PFSK-1 (cell line): ENCODE measurements around the gene PDCD4.

ENCODE experiments used
- FOXP2 ChIP-seq: optimal IDR thresholded peaks from 2 replicates; pipeline ENCODE3; 2011; ENCODE audit warnings: borderline replicate concordance, control low read depth, inconsistent platforms; ENCODE audit not compliant: insufficient read depth; ENCODE audit errors: extremely low read length, extremely low read depth
- POLR2AphosphoS5 ChIP-seq: IDR thresholded peaks from 2 replicates; pipeline ENCODE4 v1.6.1; 2012; ENCODE audit warnings: low read depth, mild to moderate bottlenecking, control low read depth, low read length, moderate library complexity
- SIN3A ChIP-seq: IDR thresholded peaks from 2 replicates; pipeline ENCODE4 v1.6.1; 2012; ENCODE audit warnings: mild to moderate bottlenecking, low read length, moderate library complexity, borderline replicate concordance; ENCODE audit not compliant: insufficient read depth
- TAF1 ChIP-seq: IDR thresholded peaks from 2 replicates; pipeline ENCODE4 v1.6.1; 2012; ENCODE audit warnings: low read length, control low read depth, borderline replicate concordance; ENCODE audit not compliant: insufficient read depth
- TF ChIP-seq, protein P1 (sequence below), 2 experiments: IDR thresholded peaks; 2 replicates each; pipeline versions ENCODE4 v1.6.1 to v1.8.0; 2011 to 2012; ENCODE audit warnings: low read depth in 2 of 2, low read length in 2 of 2, control low read depth in 1 of 2, inconsistent platforms in 1 of 2, mild to moderate bottlenecking in 1 of 2, moderate library complexity in 1 of 2; ENCODE audit not compliant: insufficient read depth in 1 of 2

The PDCD4 gene

DNA sequence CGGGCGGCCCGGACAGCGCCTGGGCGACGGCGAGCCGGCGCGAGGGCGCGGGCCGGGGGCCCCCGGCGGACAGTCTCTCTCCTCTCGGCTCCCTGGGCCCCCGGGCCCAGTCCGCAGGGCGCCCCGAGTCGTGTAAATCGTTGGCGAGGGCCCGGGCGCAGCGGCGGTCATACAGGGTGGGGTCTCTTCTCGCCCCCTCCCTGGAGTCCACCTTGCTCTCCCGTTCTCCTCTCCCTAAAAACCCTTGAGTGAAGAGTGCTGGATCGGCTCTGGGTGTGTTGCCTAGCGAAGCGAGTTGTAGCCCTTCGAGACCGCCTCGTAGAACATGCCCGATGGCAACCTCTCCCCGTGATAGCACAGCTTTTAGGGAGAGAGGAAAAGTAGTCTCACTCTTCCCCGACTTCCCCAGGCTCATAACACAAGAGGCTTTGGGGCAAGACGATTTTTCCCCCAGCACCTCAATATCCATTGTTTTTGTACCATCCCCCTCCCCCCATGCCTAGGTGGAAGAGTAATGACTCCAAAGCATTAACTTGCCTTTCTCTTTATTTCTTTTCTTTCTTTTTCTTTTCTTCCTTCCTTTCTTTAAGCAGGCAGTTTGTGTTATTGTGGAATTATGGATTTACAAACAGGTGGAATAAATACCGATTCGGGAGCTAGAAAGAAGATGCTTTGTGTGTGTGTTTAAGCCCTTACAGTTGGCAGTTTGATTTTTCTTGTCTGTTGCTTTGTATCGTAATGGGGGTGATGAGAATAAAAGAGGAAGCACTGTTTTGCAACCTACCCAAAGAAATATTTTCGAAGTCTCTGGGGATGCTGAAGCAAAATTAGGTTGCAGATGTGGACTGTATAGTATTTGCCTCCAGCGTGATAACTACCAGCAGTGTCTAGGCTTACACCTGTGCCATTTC lies 48.5 kb downstream of the PDCD4 start:
- TF ChIP-seq POLR2AphosphoS5 (no peak), FOXP2 (no peak), TAF1 (no peak), SIN3A (no peak)
- TF ChIP-seq, protein P1, sequence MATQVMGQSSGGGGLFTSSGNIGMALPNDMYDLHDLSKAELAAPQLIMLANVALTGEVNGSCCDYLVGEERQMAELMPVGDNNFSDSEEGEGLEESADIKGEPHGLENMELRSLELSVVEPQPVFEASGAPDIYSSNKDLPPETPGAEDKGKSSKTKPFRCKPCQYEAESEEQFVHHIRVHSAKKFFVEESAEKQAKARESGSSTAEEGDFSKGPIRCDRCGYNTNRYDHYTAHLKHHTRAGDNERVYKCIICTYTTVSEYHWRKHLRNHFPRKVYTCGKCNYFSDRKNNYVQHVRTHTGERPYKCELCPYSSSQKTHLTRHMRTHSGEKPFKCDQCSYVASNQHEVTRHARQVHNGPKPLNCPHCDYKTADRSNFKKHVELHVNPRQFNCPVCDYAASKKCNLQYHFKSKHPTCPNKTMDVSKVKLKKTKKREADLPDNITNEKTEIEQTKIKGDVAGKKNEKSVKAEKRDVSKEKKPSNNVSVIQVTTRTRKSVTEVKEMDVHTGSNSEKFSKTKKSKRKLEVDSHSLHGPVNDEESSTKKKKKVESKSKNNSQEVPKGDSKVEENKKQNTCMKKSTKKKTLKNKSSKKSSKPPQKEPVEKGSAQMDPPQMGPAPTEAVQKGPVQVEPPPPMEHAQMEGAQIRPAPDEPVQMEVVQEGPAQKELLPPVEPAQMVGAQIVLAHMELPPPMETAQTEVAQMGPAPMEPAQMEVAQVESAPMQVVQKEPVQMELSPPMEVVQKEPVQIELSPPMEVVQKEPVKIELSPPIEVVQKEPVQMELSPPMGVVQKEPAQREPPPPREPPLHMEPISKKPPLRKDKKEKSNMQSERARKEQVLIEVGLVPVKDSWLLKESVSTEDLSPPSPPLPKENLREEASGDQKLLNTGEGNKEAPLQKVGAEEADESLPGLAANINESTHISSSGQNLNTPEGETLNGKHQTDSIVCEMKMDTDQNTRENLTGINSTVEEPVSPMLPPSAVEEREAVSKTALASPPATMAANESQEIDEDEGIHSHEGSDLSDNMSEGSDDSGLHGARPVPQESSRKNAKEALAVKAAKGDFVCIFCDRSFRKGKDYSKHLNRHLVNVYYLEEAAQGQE (IDR thresholded peaks at IDR 0.05; ENCODE audit: insufficient read depth in 1 of 2, low read depth in 2 of 2, low read length in 2 of 2) = no peak

DNA sequence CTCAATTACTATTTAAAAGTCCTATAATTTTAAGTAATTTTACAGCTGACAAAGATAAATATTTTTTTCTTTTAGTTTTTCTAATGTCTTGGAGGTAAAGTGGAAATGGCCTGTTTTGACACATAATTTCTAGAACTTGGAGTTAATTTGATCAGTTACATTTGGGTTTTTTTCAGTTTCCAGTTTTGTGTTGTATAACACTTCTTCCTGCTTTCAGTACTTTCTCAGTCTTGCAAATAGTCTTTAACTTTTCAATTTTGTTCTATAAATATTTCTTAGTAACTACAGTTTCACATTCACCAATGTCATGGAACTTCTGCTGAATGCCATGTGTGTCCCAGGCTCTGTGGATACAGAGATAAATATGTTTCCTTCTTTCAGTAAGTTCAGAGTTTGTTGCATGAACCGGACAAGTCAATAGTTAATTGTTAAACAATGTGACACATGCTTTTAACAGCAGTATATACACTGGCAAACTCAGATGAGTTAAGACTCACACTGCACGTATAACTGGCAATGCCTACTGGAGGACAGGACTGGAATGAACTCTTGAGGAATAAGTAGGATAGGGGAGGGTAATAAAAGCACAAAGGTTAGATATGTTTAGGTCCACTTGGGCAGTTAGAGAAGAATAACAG lies 52.2 kb downstream of the PDCD4 start:
- TF ChIP-seq FOXP2 (no peak), TAF1 (no peak), SIN3A (no peak), POLR2AphosphoS5 (no peak)
- TF ChIP-seq, protein P1 (IDR thresholded peaks at IDR 0.05; ENCODE audit: insufficient read depth in 1 of 2, low read depth in 2 of 2, low read length in 2 of 2) = no peak

DNA sequence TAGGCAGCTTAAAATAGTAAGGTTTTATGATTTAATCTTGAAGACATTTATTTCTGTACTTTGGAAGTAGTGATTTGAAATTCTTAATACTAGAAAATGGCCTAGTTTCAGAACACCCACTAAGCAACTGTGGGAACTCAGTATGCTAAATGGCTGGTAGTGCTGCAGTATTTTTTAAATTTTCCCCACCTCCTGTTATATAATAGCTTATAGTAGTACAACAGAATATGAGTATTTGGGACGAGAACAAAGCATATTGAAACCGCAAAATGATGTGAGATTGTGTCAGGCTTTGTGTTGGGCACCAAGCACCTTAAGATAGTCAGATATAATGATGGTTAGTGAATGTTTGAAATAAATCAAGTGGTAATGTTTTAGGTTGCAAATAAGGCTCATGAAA lies 55.7 kb downstream of the PDCD4 start:
- TF ChIP-seq TAF1 (no peak), FOXP2 (no peak), POLR2AphosphoS5 (no peak), SIN3A (no peak)
- TF ChIP-seq, protein P1 (IDR thresholded peaks at IDR 0.05; ENCODE audit: insufficient read depth in 1 of 2, low read depth in 2 of 2, low read length in 2 of 2) = no peak

DNA sequence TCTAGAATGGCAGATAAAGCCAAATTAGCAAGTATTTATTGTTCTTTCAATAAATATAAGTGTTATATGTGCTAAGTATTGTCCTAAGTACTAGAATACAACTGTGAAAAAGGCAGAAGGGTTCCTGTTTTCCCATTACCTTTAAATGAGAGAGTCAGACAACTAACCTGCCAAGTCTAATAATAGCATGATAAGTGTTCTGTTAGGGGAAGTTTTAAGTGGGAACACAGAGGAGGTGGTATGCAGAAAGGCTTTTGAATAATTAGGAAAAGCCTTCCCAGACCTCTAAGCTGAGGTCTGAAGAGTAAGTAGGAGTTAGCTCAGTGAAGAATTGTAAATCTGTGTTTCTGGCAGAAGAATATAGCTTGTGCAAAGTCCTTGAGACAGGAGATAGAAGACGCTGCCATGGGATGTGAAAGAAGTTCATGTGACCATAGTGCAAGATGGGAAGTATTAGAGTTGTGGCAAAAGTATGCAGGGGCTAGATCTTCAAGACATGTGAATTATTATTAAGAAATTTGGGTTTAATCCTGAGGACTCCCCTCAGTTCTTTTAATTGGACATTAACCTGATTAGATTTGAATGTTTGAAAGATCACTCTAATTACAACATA lies 60.1 kb downstream of the PDCD4 start:
- TF ChIP-seq TAF1 = no peak
- no peak for TF ChIP-seq SIN3A
- TF ChIP-seq, protein P1 (IDR thresholded peaks at IDR 0.05; ENCODE audit: insufficient read depth in 1 of 2, low read depth in 2 of 2, low read length in 2 of 2) = no peak
- TF ChIP-seq POLR2AphosphoS5 = no peak
- no peak for TF ChIP-seq FOXP2
